Common myeloid progenitor, CD34-positive (primary cell): Measurements from ENCODE around the gene DNASE1L2.

ENCODE experiments used
- CTCF ChIA-PET: fragments of 350-600 bp; sonication (Branson Sonifier 250); formaldehyde crosslinking; loops from one replicate; lab custom pipeline; 2021; ENCODE audit warnings: antibody characterized with exemption; lab: Charles Lee
- POLR2A ChIA-PET: fragments of 350-600 bp; sonication (Branson Sonifier 250); formaldehyde crosslinking; loops from one replicate; lab custom pipeline; 2021; ENCODE audit warnings: antibody characterized with exemption; lab: Charles Lee
- DNase-seq, 3 donors: peaks; one replicate each; pipeline versions ENCODE4 v3.0.0 to v3.0.0-alpha.2; 2013
- H3K27ac ChIP-seq, 2 experiments: 1 replicate in 1 of 2; 2 replicates in 1 of 2; pipeline ENCODE4 v1.7.0; 2013; ENCODE audit warnings: inconsistent platforms in 2 of 2, low read length in 2 of 2, mild to moderate bottlenecking in 2 of 2, low read depth in 1 of 2, moderate library complexity in 1 of 2; ENCODE audit not compliant: severe bottlenecking in 2 of 2, insufficient read depth in 1 of 2, poor library complexity in 1 of 2
- H3K27me3 ChIP-seq, 5 experiments: replicated peaks in 2 of 5; 1 replicate in 3 of 5; 2 replicates in 2 of 5; pipeline versions ENCODE4 v1.6.1 to v1.7.0; 2013; ENCODE audit warnings: low read length in 4 of 5, mild to moderate bottlenecking in 2 of 5, moderate library complexity in 2 of 5, inconsistent platforms in 1 of 5; ENCODE audit not compliant: insufficient read depth in 5 of 5, control insufficient read depth in 4 of 5
- H3K36me3 ChIP-seq, 4 experiments: 1 replicate in 2 of 4; 2 replicates in 2 of 4; pipeline versions ENCODE4 v1.6.1 to v1.7.0; 2013; ENCODE audit warnings: low read length in 3 of 4, control low read depth in 1 of 4, mild to moderate bottlenecking in 1 of 4; ENCODE audit not compliant: control insufficient read depth in 4 of 4, insufficient read depth in 4 of 4
- H3K4me1 ChIP-seq, 4 experiments: 1 replicate in 3 of 4; 2 replicates in 1 of 4; pipeline versions ENCODE4 v1.6.1 to v1.7.1; 2013; ENCODE audit warnings: low read length in 3 of 4, mild to moderate bottlenecking in 3 of 4, control low read depth in 1 of 4, inconsistent platforms in 1 of 4, moderate library complexity in 1 of 4; ENCODE audit not compliant: control insufficient read depth in 4 of 4, insufficient read depth in 4 of 4; ENCODE audit errors: control extremely low read depth in 1 of 4
- H3K4me3 ChIP-seq, 7 experiments: 1 replicate in 4 of 7; 2 replicates in 3 of 7; pipeline versions ENCODE4 v1.5.1 to v1.7.0; 2013; ENCODE audit warnings: mild to moderate bottlenecking in 7 of 7, low read length in 6 of 7, moderate library complexity in 6 of 7, inconsistent platforms in 2 of 7, low read depth in 2 of 7, control low read depth in 1 of 7; ENCODE audit not compliant: insufficient read depth in 4 of 7, control insufficient read depth in 1 of 7; ENCODE audit errors: extremely low read depth in 1 of 7
- H3K9me3 ChIP-seq, 5 experiments: 1 replicate in 4 of 5; 2 replicates in 1 of 5; pipeline versions ENCODE4 v1.6.1 to v1.7.1; 2013; ENCODE audit warnings: low read length in 4 of 5, mild to moderate bottlenecking in 2 of 5, inconsistent platforms in 1 of 5, low read depth in 1 of 5, moderate library complexity in 1 of 5; ENCODE audit not compliant: control insufficient read depth in 4 of 5, insufficient read depth in 2 of 5; ENCODE audit errors: control extremely low read depth in 1 of 5
- WGBS: methylation state at CpG from one replicate; pipeline ENCODE4 v1.1.5; 2013; ENCODE audit not compliant: insufficient coverage; 5-methylcytosine and 5-hydroxymethylcytosine counted together

The DNASE1L2 gene

DNA sequence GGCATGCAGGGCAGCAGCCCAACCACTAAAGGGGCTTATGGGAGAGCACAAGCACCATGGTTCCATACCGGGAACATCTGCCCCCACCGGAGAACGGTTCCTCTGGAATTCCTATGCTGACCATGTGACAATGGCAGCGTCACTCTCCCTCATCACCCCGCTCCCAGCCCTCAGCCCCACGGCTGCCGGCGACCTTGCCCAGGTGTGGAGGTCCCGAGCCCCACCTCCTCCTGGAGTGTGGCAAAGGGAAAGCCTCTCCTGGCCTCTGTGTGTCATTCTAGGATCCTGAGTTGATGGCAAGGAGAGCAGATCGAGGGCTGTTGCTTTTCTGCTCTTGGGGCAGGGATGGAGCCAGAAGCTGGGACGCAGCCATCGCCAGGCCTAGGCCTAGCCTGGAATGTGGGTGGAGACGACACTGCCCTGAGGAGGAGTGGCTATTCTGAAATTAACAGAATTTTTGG, 49.5 kb downstream of the DNASE1L2 start:
- Histone ChIP-seq H3K4me3 (no peak overlapping the region), H3K9me3 (no peaks in the 10 kb centered on the region), H3K27ac (no peak overlapping the region), H3K27me3 (no peaks in the 10 kb centered on the region), H3K36me3 (peaks cover 0 to 15% (median 6%) of the 10 kb centered on the region in 4 experiments), H3K4me1 (peaks cover 0 to 26% (median 9%) of the 10 kb centered on the region in 4 experiments)
- POLR2A ChIA-PET, result interaction anchor here (0.6 kb wide), 1 partner anchor 53 kb away, joined by 4 read pairs; no protein-coding TSS in a partner anchor
- no peak for DNase-seq
- WGBS, result 99% methylated on average over 12 of the region's 13 CpGs
- CTCF ChIA-PET, result no interaction called here

DNA sequence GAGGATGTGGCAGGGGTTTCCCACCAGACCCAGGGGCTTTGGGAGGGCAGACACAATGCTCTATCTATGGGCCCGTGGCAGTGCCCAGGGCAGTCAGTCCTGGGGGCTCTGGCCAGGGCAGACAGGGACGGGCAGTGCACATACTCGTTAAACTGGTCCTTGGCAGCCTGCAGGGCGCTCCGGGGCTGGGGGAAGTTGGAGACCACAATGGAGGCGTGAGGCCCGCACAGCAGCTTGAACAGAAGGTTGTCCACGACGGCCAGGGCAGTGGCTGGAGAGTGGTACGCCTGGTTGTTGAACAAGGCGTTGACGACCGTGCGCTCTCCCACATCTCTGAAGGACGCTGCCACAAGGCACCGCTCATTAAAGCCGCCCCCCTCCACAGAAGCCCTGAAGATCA, 50.3 kb downstream of the DNASE1L2 start:
- CTCF ChIA-PET, result interaction anchor here (0.7 kb wide), 1 partner anchor 23 kb away, joined by 3 read pairs; no protein-coding TSS in a partner anchor
- Histone ChIP-seq H3K4me3 (no peak overlapping the region), H3K36me3 (peaks cover 0 to 19% (median 3%) of the 10 kb centered on the region in 4 experiments), H3K27ac (no peak overlapping the region), H3K4me1 (peaks cover 0 to 26% (median 9%) of the 10 kb centered on the region in 4 experiments), H3K27me3 (no peaks in the 10 kb centered on the region), H3K9me3 (no peaks in the 10 kb centered on the region)
- DNase-seq, result no peak
- WGBS, result over 99% methylated on average over 17 of the region's 17 CpGs
- POLR2A ChIA-PET, result interaction anchor here (0.6 kb wide), 1 partner anchor 52 kb away, joined by 4 read pairs; no protein-coding TSS in a partner anchor

DNA sequence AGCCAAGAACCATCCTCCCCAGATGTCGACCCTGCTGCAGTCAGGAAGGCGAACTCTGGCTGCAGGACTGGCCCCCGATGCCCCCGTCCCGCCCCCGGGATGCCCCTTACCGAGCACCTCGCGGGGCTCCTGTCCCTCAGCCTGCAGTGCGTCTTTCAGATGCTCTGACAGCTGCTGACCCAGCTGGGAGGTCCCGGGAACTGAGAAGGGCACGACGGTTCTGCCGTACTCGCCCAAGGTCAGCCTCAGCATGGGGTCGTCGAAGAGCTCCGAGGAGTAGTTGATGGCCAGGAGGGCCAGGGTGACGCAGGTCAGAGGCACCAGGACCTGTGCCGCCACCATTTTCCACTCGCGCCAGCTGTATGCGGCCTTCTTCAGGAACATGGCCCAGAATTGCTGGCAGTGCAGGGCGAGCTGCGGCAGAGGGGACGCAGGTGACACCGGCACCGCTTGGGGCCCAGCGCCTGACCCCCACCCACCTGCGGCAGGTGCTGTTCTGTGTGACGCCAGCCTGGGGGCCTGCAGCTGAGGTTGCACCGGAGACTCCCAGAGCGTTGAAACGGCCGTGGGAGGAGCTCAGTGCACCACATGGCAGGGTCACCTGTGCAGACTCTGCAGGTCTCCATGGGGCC, 51.8 kb downstream of the DNASE1L2 start:
- WGBS, result 95% methylated on average over 34 of the region's 35 CpGs
- no peak overlapping the region for H3K27ac ChIP-seq
- ChIA-PET CTCF (interaction anchor here (1.6 to 1.7 kb wide), 2 partner anchors 10 to 213 kb away, joined by 4 to 6 read pairs; no protein-coding TSS in a partner anchor), POLR2A (no interaction called here)
- DNase-seq, result no peak
- H3K4me3 ChIP-seq, result no peak overlapping the region
- no peaks in the 10 kb centered on the region for H3K9me3 ChIP-seq
- peaks cover 0 to 26% (median 9%) of the 10 kb centered on the region in 4 experiments for H3K4me1 ChIP-seq
- H3K36me3 ChIP-seq, result peaks cover 0 to 19% (median 3%) of the 10 kb centered on the region in 4 experiments
- H3K27me3 ChIP-seq, result no peaks in the 10 kb centered on the region
